Mesenteric fat pad (tissue), 1 donor: ENCODE data around the gene ADCYAP1. TPM values are rescaled to one million over a fixed set of nuclear protein-coding genes. Genes with fewer than 3 reads are reported as not detected.

ENCODE experiments used
- DNase-seq: peaks from one replicate; pipeline ENCODE4 v3.0.0-alpha.2; 2020; ENCODE audit warnings: low spot score
- total RNA-seq: library from RNA; stranded (reverse); fragmentation: NEBNext Ultra II Directional; extraction: Animal tissue kit (Norgen Biotek cat#: 25700); gene quantifications from one replicate; pipeline ENCODE4 v1.2.1, GENCODE V29; 2021
- donor health status: DM: yes; HTN: yes; CAD: no.

The ADCYAP1 gene
- total RNA-seq, 1 donor from 2014 or later: 0.55 TPM

GRCh38 chr18:959854-960253 lies 55.2 kb downstream of the ADCYAP1 start:
- DNase-seq: no peak

Other genes with a start within 250 kb of the ADCYAP1 start
- gene TYMS, start 247.2 kb upstream of the ADCYAP1 start, total RNA-seq: 1.2 TPM
- 54.5 TPM for gene ENOSF1, start 192.2 kb upstream of the ADCYAP1 start, total RNA-seq
- 54.3 TPM for gene YES1, start 92.6 kb upstream of the ADCYAP1 start, total RNA-seq